Measurements from ENCODE around the gene FMNL2. TPM values are rescaled to one million over a fixed set of nuclear protein-coding genes. Genes with fewer than 3 reads are reported as not detected.
A peak's percentile ranks its signal among the peaks of the same experiment; 100 is the strongest.

The FMNL2 gene
- total and polyA plus RNA-seq, 2 experiments from 2014 or later: 4.4 to 18.6 TPM

GRCh38 chr2:152683400-152683799 is 348.4 kb downstream of the FMNL2 start:
- Histone ChIP-seq H3F3A (ENCODE audit: insufficient read depth) (no peaks in the 10 kb centered on the region), H3K27ac (no peak overlapping the region), H2AFZ (no peak overlapping the region), H3K9me2 (ENCODE audit: insufficient read depth) (no peaks in the 10 kb centered on the region), H3K79me2 (ENCODE audit: insufficient read depth) (peaks cover 81% of the 10 kb centered on the region), H3K9ac (no peak overlapping the region), H3K36me3 (ENCODE audit: low read depth) (peaks cover 32% of the 10 kb centered on the region), H3K9me3 (ENCODE audit: low read depth) (no peaks in the 10 kb centered on the region), H3K4me1 (ENCODE audit: insufficient read depth) (no peaks in the 10 kb centered on the region), H3K27me3 (replicated peaks; ENCODE audit: insufficient read depth) (no peaks in the 10 kb centered on the region), H3K4me2 (ENCODE audit: unreplicated experiment) (no peak overlapping the region), H3K4me3 (no peak overlapping the region), H4K20me1 (ENCODE audit: insufficient read depth) (no peaks in the 10 kb centered on the region)
- TF ChIP-seq EZH2 (IDR thresholded peaks at IDR 0.05; ENCODE audit: insufficient read depth, poor library complexity, severe bottlenecking) (no peak), EZH2phosphoT487 (IDR thresholded peaks at IDR 0.05; ENCODE audit: insufficient read depth, low read depth) (no peak)
- no peak for DNase-seq
- in situ Hi-C loops (cut with MboI): no loop called here

- no peak overlapping the region for H3K4me2 ChIP-seq (ENCODE audit: unreplicated experiment)
- no peak overlapping the region for H3K27ac ChIP-seq
- peaks cover 89% of the 10 kb centered on the region for H3K79me2 ChIP-seq (ENCODE audit: insufficient read depth)
- DNase-seq: no peak
- no peaks in the 10 kb centered on the region for H3K9me2 ChIP-seq (ENCODE audit: insufficient read depth)
- no peak overlapping the region for H3K4me3 ChIP-seq
- H3K9ac ChIP-seq: no peak overlapping the region
- in situ Hi-C loops (cut with MboI): no loop called here
- no peaks in the 10 kb centered on the region for H3K4me1 ChIP-seq (ENCODE audit: insufficient read depth)
- H4K20me1 ChIP-seq (ENCODE audit: insufficient read depth): no peaks in the 10 kb centered on the region
- H3K27me3 ChIP-seq (replicated peaks; ENCODE audit: insufficient read depth): no peaks in the 10 kb centered on the region
- TF ChIP-seq EZH2phosphoT487 (IDR thresholded peaks at IDR 0.05; ENCODE audit: insufficient read depth, low read depth) (no peak), EZH2 (IDR thresholded peaks at IDR 0.05; ENCODE audit: insufficient read depth, poor library complexity, severe bottlenecking) (no peak)
- H3K9me3 ChIP-seq (ENCODE audit: low read depth): no peaks in the 10 kb centered on the region
- no peaks in the 10 kb centered on the region for H3F3A ChIP-seq (ENCODE audit: insufficient read depth)
- peaks cover 6% of the 10 kb centered on the region; the same call in 1 of the 2 replicates for H3K36me3 ChIP-seq (ENCODE audit: low read depth)
- no peak overlapping the region for H2AFZ ChIP-seq
Observed at GRCh38 chr2:152686321-152686720, 351.3 kb downstream of the FMNL2 start.

- H3K4me1 ChIP-seq (ENCODE audit: insufficient read depth): peaks cover 19% of the 10 kb centered on the region
- no peak overlapping the region for H2AFZ ChIP-seq
- peaks cover 20% of the 10 kb centered on the region; the same call in 1 of the 2 replicates for H3F3A ChIP-seq (ENCODE audit: insufficient read depth)
- H3K4me3 ChIP-seq: no peak overlapping the region
- no peaks in the 10 kb centered on the region for H3K27me3 ChIP-seq (replicated peaks; ENCODE audit: insufficient read depth)
- no peak overlapping the region for H3K4me2 ChIP-seq (ENCODE audit: unreplicated experiment)
- in situ Hi-C loops (cut with MboI): no loop called here
- 97% methylated on average over 4 of the region's 4 CpGs for WGBS, 2 experiments (ENCODE audit: low coverage in 1 of 2, low lambda C conversion rate in 2 of 2, missing lambda C conversion rate in 2 of 2)
- no peak for DNase-seq
- 0 out of 2 replicates have a peak, but pooled peaks cover 11% of the 10 kb centered on the region for H4K20me1 ChIP-seq (ENCODE audit: insufficient read depth)
- no peak overlapping the region for H3K9ac ChIP-seq
- TF ChIP-seq EZH2 (IDR thresholded peaks at IDR 0.05; ENCODE audit: insufficient read depth, poor library complexity, severe bottlenecking) (no peak), EZH2phosphoT487 (IDR thresholded peaks at IDR 0.05; ENCODE audit: insufficient read depth, low read depth) (no peak)
- peaks cover 26% of the 10 kb centered on the region for H3K36me3 ChIP-seq (ENCODE audit: low read depth)
- H3K27ac ChIP-seq: no peak overlapping the region
- H3K9me2 ChIP-seq (ENCODE audit: insufficient read depth): no peaks in the 10 kb centered on the region
- no peaks in the 10 kb centered on the region for H3K9me3 ChIP-seq (ENCODE audit: low read depth)
- peaks cover 91% of the 10 kb centered on the region for H3K79me2 ChIP-seq (ENCODE audit: insufficient read depth)
Observed at GRCh38 chr2:152693033-152693432, 358.1 kb downstream of the FMNL2 start.

DNA sequence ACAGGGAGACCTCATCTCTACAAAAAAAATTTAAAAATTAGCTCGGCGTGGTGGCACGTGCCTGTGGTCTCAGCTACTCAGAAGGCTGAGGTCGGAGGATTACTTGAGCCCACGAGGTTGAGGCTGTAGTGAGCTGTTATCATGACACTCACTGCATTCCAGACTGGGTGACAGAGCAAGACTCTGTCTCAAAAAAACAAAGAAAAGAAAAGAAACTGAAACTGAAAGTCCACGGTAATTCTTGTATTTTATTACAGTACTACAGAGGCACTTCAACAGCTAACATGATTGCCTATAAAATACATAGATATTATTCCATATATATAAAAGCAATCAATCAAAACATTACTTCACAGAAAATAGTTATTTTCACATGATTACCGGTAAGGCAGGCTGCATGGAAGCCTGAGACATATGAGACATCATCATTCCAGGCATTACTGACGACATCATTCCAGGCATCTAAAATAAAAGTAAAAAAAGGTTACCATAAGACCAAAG is 359.2 kb downstream of the FMNL2 start:
- Histone ChIP-seq H2AFZ (no peak overlapping the region), H3K4me3 (peak overlapping the region; percentile 38), H3K27ac (peak overlapping the region; percentile 66), H3K9me3 (ENCODE audit: low read depth) (no peaks in the 10 kb centered on the region), H4K20me1 (ENCODE audit: insufficient read depth) (0 out of 2 replicates have a peak, but pooled peaks cover 17% of the 10 kb centered on the region), H3K79me2 (ENCODE audit: insufficient read depth) (peaks cover 91% of the 10 kb centered on the region), H3K36me3 (ENCODE audit: low read depth) (peaks cover 21% of the 10 kb centered on the region), H3K4me2 (ENCODE audit: unreplicated experiment) (peak overlapping the region; percentile 16), H3K4me1 (ENCODE audit: insufficient read depth) (peaks cover 19% of the 10 kb centered on the region), H3F3A (ENCODE audit: insufficient read depth) (peaks cover 20% of the 10 kb centered on the region; the same call in 1 of the 2 replicates), H3K27me3 (replicated peaks; ENCODE audit: insufficient read depth) (no peaks in the 10 kb centered on the region), H3K9ac (peak overlapping the region; percentile 21), H3K9me2 (ENCODE audit: insufficient read depth) (no peaks in the 10 kb centered on the region)
- TF ChIP-seq EZH2phosphoT487 (IDR thresholded peaks at IDR 0.05; ENCODE audit: insufficient read depth, low read depth) (no peak), EZH2 (IDR thresholded peaks at IDR 0.05; ENCODE audit: insufficient read depth, poor library complexity, severe bottlenecking) (no peak)
- WGBS, 2 experiments (ENCODE audit: low coverage in 1 of 2, low lambda C conversion rate in 2 of 2, missing lambda C conversion rate in 2 of 2): 76 to 78% methylated on average over 8 of the region's 8 CpGs
- in situ Hi-C loops (cut with MboI): no loop called here
- DNase-seq: peak; percentile 62

GRCh38 chr2:152695763-152696162 is 360.8 kb downstream of the FMNL2 start:
- Histone ChIP-seq H3K4me3 (no peak overlapping the region), H3K79me2 (ENCODE audit: insufficient read depth) (peaks cover 100% of the 10 kb centered on the region), H3K9me2 (ENCODE audit: insufficient read depth) (no peaks in the 10 kb centered on the region), H3K36me3 (ENCODE audit: low read depth) (peaks cover 21% of the 10 kb centered on the region), H3F3A (ENCODE audit: insufficient read depth) (peaks cover 20% of the 10 kb centered on the region; the same call in 1 of the 2 replicates), H3K27me3 (replicated peaks; ENCODE audit: insufficient read depth) (no peaks in the 10 kb centered on the region), H4K20me1 (ENCODE audit: insufficient read depth) (0 out of 2 replicates have a peak, but pooled peaks cover 17% of the 10 kb centered on the region), H3K9me3 (ENCODE audit: low read depth) (no peaks in the 10 kb centered on the region), H2AFZ (no peak overlapping the region), H3K4me2 (ENCODE audit: unreplicated experiment) (no peak overlapping the region), H3K9ac (no peak overlapping the region), H3K4me1 (ENCODE audit: insufficient read depth) (peaks cover 19% of the 10 kb centered on the region), H3K27ac (no peak overlapping the region)
- DNase-seq: no peak
- WGBS, 2 experiments (ENCODE audit: low coverage in 1 of 2, low lambda C conversion rate in 2 of 2, missing lambda C conversion rate in 2 of 2): 96 to 100% methylated on average over 3 of the region's 3 CpGs
- in situ Hi-C loops (cut with MboI): no loop called here
- TF ChIP-seq EZH2 (IDR thresholded peaks at IDR 0.05; ENCODE audit: insufficient read depth, poor library complexity, severe bottlenecking) (no peak), EZH2phosphoT487 (IDR thresholded peaks at IDR 0.05; ENCODE audit: insufficient read depth, low read depth) (no peak)
